ENCODE results near the gene GRK3.
"Not testable (repeated sequence)": the region's sequence is repeated elsewhere in the genome, so short reads cannot be mapped to it uniquely, and the experiment has no call there.

- TF ChIP-seq CTCF, POLR2A (IDR thresholded peaks at IDR 0.05): not testable (repeated sequence)
Measured at GRCh38 chr22:25529059-25529458, 35.4 kb upstream of the GRK3 start.
